ENCODE data around the gene SNORC.

SNORC gene

GRCh38 chr2:232833830-232834229, 36.2 kb upstream of the SNORC start:
- TF ChIP-seq CTCF (IDR thresholded peaks at IDR 0.05; ENCODE audit: insufficient read depth, low read length, poor library complexity, severe bottlenecking): no peak
- TF ChIP-seq EZH2phosphoT487 (conservative IDR thresholded peaks at IDR 0.05; ENCODE audit: low read length): no peak
- H3K36me3 ChIP-seq (ENCODE audit: low read length): peaks cover 8% of the 10 kb centered on the region; the same call in 1 of the 2 replicates

GRCh38 chr2:232835687-232836208, 34.3 kb upstream of the SNORC start:
- Histone ChIP-seq H3K9me2 (replicated peaks; ENCODE audit: insufficient read depth, low read length) (no peaks in the 10 kb centered on the region), H3K9ac (ENCODE audit: low read length) (no peak overlapping the region), H3K79me2 (ENCODE audit: insufficient read depth, low read length) (no peaks in the 10 kb centered on the region), H3F3A (ENCODE audit: insufficient read depth) (no peaks in the 10 kb centered on the region), H3K27me3 (ENCODE audit: low read length) (no peaks in the 10 kb centered on the region), H3K4me2 (ENCODE audit: low read depth, low read length, poor library complexity, severe bottlenecking) (no peak overlapping the region), H3K27ac (ENCODE audit: low read depth, low read length) (no peak overlapping the region), H3K36me3 (ENCODE audit: low read length) (peaks cover 7% of the 10 kb centered on the region; the same call in 1 of the 2 replicates), H3K4me3 (ENCODE audit: insufficient read depth, low read length, poor library complexity, severe bottlenecking) (no peak overlapping the region), H4K20me1 (ENCODE audit: low read depth, low read length) (no peaks in the 10 kb centered on the region), H2AFZ (ENCODE audit: low read depth, low read length, severe bottlenecking) (no peak overlapping the region), H3K9me3 (ENCODE audit: insufficient read depth, low read length) (no peaks in the 10 kb centered on the region)
- TF ChIP-seq CTCF (IDR thresholded peaks at IDR 0.05; ENCODE audit: insufficient read depth, low read length, poor library complexity, severe bottlenecking) (no peak), EZH2phosphoT487 (conservative IDR thresholded peaks at IDR 0.05; ENCODE audit: low read length) (no peak)

More at GRCh38 chr2:232833830-232834229, 36.2 kb upstream of the SNORC start:
- Histone ChIP-seq H3F3A (ENCODE audit: insufficient read depth) (no peaks in the 10 kb centered on the region), H3K79me2 (ENCODE audit: insufficient read depth, low read length) (no peaks in the 10 kb centered on the region), H2AFZ (ENCODE audit: low read depth, low read length, severe bottlenecking) (no peak overlapping the region), H4K20me1 (ENCODE audit: low read depth, low read length) (no peaks in the 10 kb centered on the region), H3K4me3 (ENCODE audit: insufficient read depth, low read length, poor library complexity, severe bottlenecking) (no peak overlapping the region), H3K9ac (ENCODE audit: low read length) (no peak overlapping the region), H3K27me3 (ENCODE audit: low read length) (no peaks in the 10 kb centered on the region), H3K9me2 (replicated peaks; ENCODE audit: insufficient read depth, low read length) (no peaks in the 10 kb centered on the region), H3K9me3 (ENCODE audit: insufficient read depth, low read length) (no peaks in the 10 kb centered on the region), H3K4me2 (ENCODE audit: low read depth, low read length, poor library complexity, severe bottlenecking) (no peak overlapping the region), H3K27ac (ENCODE audit: low read depth, low read length) (no peak overlapping the region)

GRCh38 chr2:232836934-232837333, 33.1 kb upstream of the SNORC start:
- H3K36me3 ChIP-seq (ENCODE audit: low read length): 0 out of 2 replicates have a peak, but pooled peaks cover 4% of the 10 kb centered on the region
- no peaks in the 10 kb centered on the region for H3K27me3 ChIP-seq (ENCODE audit: low read length)
- H3F3A ChIP-seq (ENCODE audit: insufficient read depth): no peaks in the 10 kb centered on the region
- no peaks in the 10 kb centered on the region for H3K79me2 ChIP-seq (ENCODE audit: insufficient read depth, low read length)
- no peak overlapping the region for H3K4me3 ChIP-seq (ENCODE audit: insufficient read depth, low read length, poor library complexity, severe bottlenecking)
- no peak overlapping the region for H3K4me2 ChIP-seq (ENCODE audit: low read depth, low read length, poor library complexity, severe bottlenecking)
- H2AFZ ChIP-seq (ENCODE audit: low read depth, low read length, severe bottlenecking): no peak overlapping the region
- no peak overlapping the region for H3K27ac ChIP-seq (ENCODE audit: low read depth, low read length)
- H3K9ac ChIP-seq (ENCODE audit: low read length): no peak overlapping the region
- no peak for TF ChIP-seq CTCF (IDR thresholded peaks at IDR 0.05; ENCODE audit: insufficient read depth, low read length, poor library complexity, severe bottlenecking)
- TF ChIP-seq EZH2phosphoT487 (conservative IDR thresholded peaks at IDR 0.05; ENCODE audit: low read length): no peak
- H4K20me1 ChIP-seq (ENCODE audit: low read depth, low read length): no peaks in the 10 kb centered on the region
- no peaks in the 10 kb centered on the region for H3K9me3 ChIP-seq (ENCODE audit: insufficient read depth, low read length)
- H3K9me2 ChIP-seq (replicated peaks; ENCODE audit: insufficient read depth, low read length): no peaks in the 10 kb centered on the region

All from SU-DHL-6 (cell line).